Neural cell (in vitro differentiated cells): ENCODE data around the gene SLC16A4.

Experiments
- EP300 ChIP-seq: fragments of 450-650 bp; conservative IDR thresholded peaks from 2 replicates; pipeline ENCODE4 v1.6.1; 2014; ENCODE audit warnings: antibody characterized with exemption, mild to moderate bottlenecking, moderate library complexity; ENCODE audit not compliant: poor library complexity, severe bottlenecking
- EZH2 ChIP-seq: fragments of 200-600, 300-800 bp; shearing (Covaris generic), sonication (generic); IDR thresholded peaks from 2 replicates; pipeline ENCODE4 v1.6.1; 2014; ENCODE audit warnings: antibody characterized with exemption, low read length, borderline replicate concordance, mild to moderate bottlenecking; ENCODE audit not compliant: insufficient read depth, poor library complexity, severe bottlenecking
- MXI1 ChIP-seq: fragments of 450-650 bp; conservative IDR thresholded peaks from 2 replicates; pipeline ENCODE4 v1.6.1; 2014; ENCODE audit warnings: antibody characterized with exemption, mild to moderate bottlenecking; ENCODE audit not compliant: poor library complexity, severe bottlenecking
- POLR2AphosphoS5 ChIP-seq: IDR thresholded peaks from 2 replicates; pipeline ENCODE4 v1.6.1; 2012
- RAD21 ChIP-seq: fragments of 450-650 bp; conservative IDR thresholded peaks from 2 replicates; pipeline ENCODE4 v1.6.1; 2014; ENCODE audit warnings: antibody characterized with exemption, mild to moderate bottlenecking, moderate library complexity
- SMC3 ChIP-seq: fragments of 450-650 bp; conservative IDR thresholded peaks from 2 replicates; pipeline ENCODE4 v1.6.1; 2014; ENCODE audit warnings: antibody characterized with exemption, mild to moderate bottlenecking, moderate library complexity; ENCODE audit not compliant: poor library complexity
- TAF1 ChIP-seq: IDR thresholded peaks from 2 replicates; pipeline ENCODE4 v1.6.1; 2012; ENCODE audit warnings: low read depth
- TF ChIP-seq, protein P1 (sequence below): fragments of 450-650 bp; IDR thresholded peaks from 2 replicates; pipeline ENCODE4 v1.5.1; 2014; ENCODE audit warnings: antibody characterized with exemption, mild to moderate bottlenecking, moderate library complexity; ENCODE audit not compliant: poor library complexity, severe bottlenecking
- TF ChIP-seq, protein P2 (sequence below): IDR thresholded peaks from 2 replicates; pipeline ENCODE4 v1.6.1; 2012; ENCODE audit warnings: borderline replicate concordance

DNA sequence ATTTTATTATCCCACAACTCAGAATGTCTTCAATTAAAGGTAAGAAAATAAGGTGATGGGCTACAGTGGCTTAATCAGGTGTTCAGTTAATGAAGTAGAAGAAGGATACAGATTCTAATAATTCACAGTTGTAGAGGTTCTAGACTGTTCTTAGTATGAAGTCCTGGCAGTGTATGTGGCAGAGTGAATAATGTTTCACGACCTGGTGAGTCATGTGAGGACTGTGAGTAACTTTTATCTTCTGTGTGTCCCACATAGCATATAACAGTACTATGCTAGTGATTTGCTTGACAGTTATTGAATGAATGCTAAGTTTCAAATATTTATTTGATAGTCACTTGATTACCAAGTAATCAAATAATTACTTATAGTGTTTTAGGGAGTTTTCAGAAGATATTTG is 20.0 kb downstream of the SLC16A4 start:
- TF ChIP-seq TAF1 (no peak), EZH2 (no peak), POLR2AphosphoS5 (no peak), RAD21 (no peak), EP300 (no peak), MXI1 (no peak), SMC3 (no peak)
- TF ChIP-seq, protein P1, sequence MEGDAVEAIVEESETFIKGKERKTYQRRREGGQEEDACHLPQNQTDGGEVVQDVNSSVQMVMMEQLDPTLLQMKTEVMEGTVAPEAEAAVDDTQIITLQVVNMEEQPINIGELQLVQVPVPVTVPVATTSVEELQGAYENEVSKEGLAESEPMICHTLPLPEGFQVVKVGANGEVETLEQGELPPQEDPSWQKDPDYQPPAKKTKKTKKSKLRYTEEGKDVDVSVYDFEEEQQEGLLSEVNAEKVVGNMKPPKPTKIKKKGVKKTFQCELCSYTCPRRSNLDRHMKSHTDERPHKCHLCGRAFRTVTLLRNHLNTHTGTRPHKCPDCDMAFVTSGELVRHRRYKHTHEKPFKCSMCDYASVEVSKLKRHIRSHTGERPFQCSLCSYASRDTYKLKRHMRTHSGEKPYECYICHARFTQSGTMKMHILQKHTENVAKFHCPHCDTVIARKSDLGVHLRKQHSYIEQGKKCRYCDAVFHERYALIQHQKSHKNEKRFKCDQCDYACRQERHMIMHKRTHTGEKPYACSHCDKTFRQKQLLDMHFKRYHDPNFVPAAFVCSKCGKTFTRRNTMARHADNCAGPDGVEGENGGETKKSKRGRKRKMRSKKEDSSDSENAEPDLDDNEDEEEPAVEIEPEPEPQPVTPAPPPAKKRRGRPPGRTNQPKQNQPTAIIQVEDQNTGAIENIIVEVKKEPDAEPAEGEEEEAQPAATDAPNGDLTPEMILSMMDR = no peak
- TF ChIP-seq, protein P2, sequence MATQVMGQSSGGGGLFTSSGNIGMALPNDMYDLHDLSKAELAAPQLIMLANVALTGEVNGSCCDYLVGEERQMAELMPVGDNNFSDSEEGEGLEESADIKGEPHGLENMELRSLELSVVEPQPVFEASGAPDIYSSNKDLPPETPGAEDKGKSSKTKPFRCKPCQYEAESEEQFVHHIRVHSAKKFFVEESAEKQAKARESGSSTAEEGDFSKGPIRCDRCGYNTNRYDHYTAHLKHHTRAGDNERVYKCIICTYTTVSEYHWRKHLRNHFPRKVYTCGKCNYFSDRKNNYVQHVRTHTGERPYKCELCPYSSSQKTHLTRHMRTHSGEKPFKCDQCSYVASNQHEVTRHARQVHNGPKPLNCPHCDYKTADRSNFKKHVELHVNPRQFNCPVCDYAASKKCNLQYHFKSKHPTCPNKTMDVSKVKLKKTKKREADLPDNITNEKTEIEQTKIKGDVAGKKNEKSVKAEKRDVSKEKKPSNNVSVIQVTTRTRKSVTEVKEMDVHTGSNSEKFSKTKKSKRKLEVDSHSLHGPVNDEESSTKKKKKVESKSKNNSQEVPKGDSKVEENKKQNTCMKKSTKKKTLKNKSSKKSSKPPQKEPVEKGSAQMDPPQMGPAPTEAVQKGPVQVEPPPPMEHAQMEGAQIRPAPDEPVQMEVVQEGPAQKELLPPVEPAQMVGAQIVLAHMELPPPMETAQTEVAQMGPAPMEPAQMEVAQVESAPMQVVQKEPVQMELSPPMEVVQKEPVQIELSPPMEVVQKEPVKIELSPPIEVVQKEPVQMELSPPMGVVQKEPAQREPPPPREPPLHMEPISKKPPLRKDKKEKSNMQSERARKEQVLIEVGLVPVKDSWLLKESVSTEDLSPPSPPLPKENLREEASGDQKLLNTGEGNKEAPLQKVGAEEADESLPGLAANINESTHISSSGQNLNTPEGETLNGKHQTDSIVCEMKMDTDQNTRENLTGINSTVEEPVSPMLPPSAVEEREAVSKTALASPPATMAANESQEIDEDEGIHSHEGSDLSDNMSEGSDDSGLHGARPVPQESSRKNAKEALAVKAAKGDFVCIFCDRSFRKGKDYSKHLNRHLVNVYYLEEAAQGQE = no peak
